Keratinocyte (primary cell): ENCODE results near the gene TMEM208. TPM values are rescaled to one million over a fixed set of nuclear protein-coding genes. Genes with fewer than 3 reads are reported as not detected.
A peak's percentile ranks its signal among the peaks of the same experiment; 100 is the strongest.

ENCODE experiments used
- DNase-seq: peaks from one replicate; pipeline ENCODE4 v3.0.0-alpha.2; 2011; ENCODE audit warnings: low read depth, missing footprints, low spot score
- FAIRE-seq: peaks from 2 replicates; lab custom pipeline; 2011; peaks lifted over from hg19 to GRCh38; lab: Jason Lieb, UNC
- H2AFZ ChIP-seq: 2 replicates; pipeline ENCODE4 v1.6.0; 2012; ENCODE audit warnings: low read length, control low read depth, inconsistent platforms; ENCODE audit not compliant: control insufficient read depth
- H3K27ac ChIP-seq: 2 replicates; pipeline ENCODE4 v1.5.1; 2011; ENCODE audit warnings: low read length; ENCODE audit not compliant: control insufficient read depth, insufficient read depth
- H3K27me3 ChIP-seq: 3 replicates; pipeline ENCODE4 v1.6.0; 2011; ENCODE audit warnings: low read length; ENCODE audit not compliant: control insufficient read depth, insufficient read depth; ENCODE audit errors: extremely low read depth
- H3K36me3 ChIP-seq, 2 experiments: 2 replicates in 1 of 2; 3 replicates in 1 of 2; pipeline ENCODE4 v1.5.1; 2011; ENCODE audit warnings: low read length in 2 of 2, mild to moderate bottlenecking in 1 of 2; ENCODE audit not compliant: control insufficient read depth in 2 of 2, insufficient read depth in 2 of 2; ENCODE audit errors: extremely low read depth in 1 of 2
- H3K4me1 ChIP-seq: 3 replicates; pipeline ENCODE4 v1.5.1; 2011; ENCODE audit warnings: low read length; ENCODE audit not compliant: control insufficient read depth, insufficient read depth; ENCODE audit errors: extremely low read depth
- H3K4me2 ChIP-seq: 3 replicates; pipeline ENCODE4 v1.6.0; 2011; ENCODE audit warnings: low read depth, low read length; ENCODE audit not compliant: control insufficient read depth, insufficient read depth; ENCODE audit errors: extremely low read depth
- H3K4me3 ChIP-seq, 3 experiments: fragments of 200-600 bp in 1 of 3; sonication (generic) in 1 of 3; 2 replicates in 2 of 3; 3 replicates in 1 of 3; pipeline ENCODE4 v1.5.1; 2011 to 2016; ENCODE audit warnings: low read length in 3 of 3, mild to moderate bottlenecking in 3 of 3, control low read depth in 2 of 3, inconsistent platforms in 1 of 3, low read depth in 1 of 3, mixed read lengths in 1 of 3, mixed run types in 1 of 3, moderate library complexity in 1 of 3; ENCODE audit not compliant: control insufficient read depth in 2 of 3, insufficient read depth in 2 of 3; ENCODE audit errors: extremely low read depth in 1 of 3
- H3K79me2 ChIP-seq: 2 replicates; pipeline ENCODE4 v1.6.0; 2012; ENCODE audit warnings: low read length; ENCODE audit not compliant: control insufficient read depth, insufficient read depth
- H3K9ac ChIP-seq: 3 replicates; pipeline ENCODE4 v1.6.0; 2011; ENCODE audit warnings: low read length; ENCODE audit not compliant: control insufficient read depth, insufficient read depth; ENCODE audit errors: extremely low read depth
- H3K9me1 ChIP-seq: 3 replicates; pipeline ENCODE4 v1.6.0; 2011; ENCODE audit warnings: low read length; ENCODE audit not compliant: control insufficient read depth, insufficient read depth; ENCODE audit errors: extremely low read depth
- H3K9me3 ChIP-seq: 2 replicates; pipeline ENCODE4 v1.5.1; 2012; ENCODE audit warnings: low read depth, low read length; ENCODE audit not compliant: control insufficient read depth
- H4K20me1 ChIP-seq: 3 replicates; pipeline ENCODE4 v1.6.0; 2011; ENCODE audit warnings: low read length; ENCODE audit not compliant: control insufficient read depth, insufficient read depth; ENCODE audit errors: extremely low read depth
- EZH2 ChIP-seq: IDR thresholded peaks from one replicate; pipeline ENCODE4 v1.6.1; 2012; ENCODE audit warnings: inconsistent platforms, mild to moderate bottlenecking, low read length, moderate library complexity
- dilution Hi-C: fragments of 300-500 bp; cut with MboI; formaldehyde crosslinking; loops from one replicate; pipeline ENCODE4 v1.7.0; 2020; ENCODE audit warnings: low sequenced_read_pairs; ENCODE audit not compliant: extremely low pct_ligation_motif_present
- polyA plus RNA-seq, 5 experiments: library from polyadenylated mRNA; depleted of rRNA in 3 of 5; stranded (reverse) in 3 of 5; stranded (forward) in 1 of 5; unstranded in 1 of 5; fragments of >200 nt; gene quantifications; 1 replicate in 1 of 5; 2 replicates in 3 of 5; 3 replicates in 1 of 5; pipeline versions ENCODE4 v1.2.1 to v1.2.3, GENCODE V29; 2011 to 2012; ENCODE audit warnings: missing spikeins in 2 of 5, low read depth in 1 of 5, low replicate concordance in 1 of 5
- TF ChIP-seq, protein P1 (sequence below), 3 experiments: IDR thresholded peaks in 1 of 3; conservative IDR thresholded peaks in 1 of 3; optimal IDR thresholded peaks in 1 of 3; 2 replicates in 2 of 3; 3 replicates in 1 of 3; pipeline versions ENCODE3 to v1.5.1; 2011; ENCODE audit warnings: low read length in 3 of 3, mild to moderate bottlenecking in 3 of 3, moderate library complexity in 2 of 3, control low read depth in 1 of 3, inconsistent platforms in 1 of 3; ENCODE audit not compliant: insufficient read depth in 2 of 3; ENCODE audit errors: extremely low read depth in 1 of 3

Gene TMEM208
- polyA plus RNA-seq, 1 donor (not counting 4 experiments of a cell fraction or from before 2014, with no cell fraction given), result 44.9 TPM

GRCh38 chr16:67200491-67200890 lies 26.4 kb upstream of the TMEM208 start:
- Histone ChIP-seq H4K20me1 (no peaks in the 10 kb centered on the region), H3K9ac (peak overlapping the region; percentile 72), H3K9me3 (no peaks in the 10 kb centered on the region), H3K4me2 (peak overlapping the region; percentile 84), H3K27ac (no peak overlapping the region), H3K36me3 (peaks cover 30 to 35% of the 10 kb centered on the region in 2 experiments), H3K79me2 (peaks cover 20% of the 10 kb centered on the region), H3K4me1 (peaks cover 18% of the 10 kb centered on the region), H3K27me3 (no peaks in the 10 kb centered on the region), H2AFZ (no peak overlapping the region), H3K9me1 (peaks cover 2% of the 10 kb centered on the region), H3K4me3 (peak overlapping the region; percentile 54 to 70 (median 62))
- dilution Hi-C loops, result no loop called here
- TF ChIP-seq, protein P1, sequence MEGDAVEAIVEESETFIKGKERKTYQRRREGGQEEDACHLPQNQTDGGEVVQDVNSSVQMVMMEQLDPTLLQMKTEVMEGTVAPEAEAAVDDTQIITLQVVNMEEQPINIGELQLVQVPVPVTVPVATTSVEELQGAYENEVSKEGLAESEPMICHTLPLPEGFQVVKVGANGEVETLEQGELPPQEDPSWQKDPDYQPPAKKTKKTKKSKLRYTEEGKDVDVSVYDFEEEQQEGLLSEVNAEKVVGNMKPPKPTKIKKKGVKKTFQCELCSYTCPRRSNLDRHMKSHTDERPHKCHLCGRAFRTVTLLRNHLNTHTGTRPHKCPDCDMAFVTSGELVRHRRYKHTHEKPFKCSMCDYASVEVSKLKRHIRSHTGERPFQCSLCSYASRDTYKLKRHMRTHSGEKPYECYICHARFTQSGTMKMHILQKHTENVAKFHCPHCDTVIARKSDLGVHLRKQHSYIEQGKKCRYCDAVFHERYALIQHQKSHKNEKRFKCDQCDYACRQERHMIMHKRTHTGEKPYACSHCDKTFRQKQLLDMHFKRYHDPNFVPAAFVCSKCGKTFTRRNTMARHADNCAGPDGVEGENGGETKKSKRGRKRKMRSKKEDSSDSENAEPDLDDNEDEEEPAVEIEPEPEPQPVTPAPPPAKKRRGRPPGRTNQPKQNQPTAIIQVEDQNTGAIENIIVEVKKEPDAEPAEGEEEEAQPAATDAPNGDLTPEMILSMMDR (optimal IDR thresholded peaks at IDR 0.05 in 1 of 3, IDR thresholded peaks at IDR 0.05 in 1 of 3, conservative IDR thresholded peaks at IDR 0.05 in 1 of 3; ENCODE audit: extremely low read depth in 1 of 3, insufficient read depth in 2 of 3, low read length in 3 of 3), result no peak
- no peak for TF ChIP-seq EZH2
- FAIRE-seq (no peak), DNase-seq (no peak)

DNA sequence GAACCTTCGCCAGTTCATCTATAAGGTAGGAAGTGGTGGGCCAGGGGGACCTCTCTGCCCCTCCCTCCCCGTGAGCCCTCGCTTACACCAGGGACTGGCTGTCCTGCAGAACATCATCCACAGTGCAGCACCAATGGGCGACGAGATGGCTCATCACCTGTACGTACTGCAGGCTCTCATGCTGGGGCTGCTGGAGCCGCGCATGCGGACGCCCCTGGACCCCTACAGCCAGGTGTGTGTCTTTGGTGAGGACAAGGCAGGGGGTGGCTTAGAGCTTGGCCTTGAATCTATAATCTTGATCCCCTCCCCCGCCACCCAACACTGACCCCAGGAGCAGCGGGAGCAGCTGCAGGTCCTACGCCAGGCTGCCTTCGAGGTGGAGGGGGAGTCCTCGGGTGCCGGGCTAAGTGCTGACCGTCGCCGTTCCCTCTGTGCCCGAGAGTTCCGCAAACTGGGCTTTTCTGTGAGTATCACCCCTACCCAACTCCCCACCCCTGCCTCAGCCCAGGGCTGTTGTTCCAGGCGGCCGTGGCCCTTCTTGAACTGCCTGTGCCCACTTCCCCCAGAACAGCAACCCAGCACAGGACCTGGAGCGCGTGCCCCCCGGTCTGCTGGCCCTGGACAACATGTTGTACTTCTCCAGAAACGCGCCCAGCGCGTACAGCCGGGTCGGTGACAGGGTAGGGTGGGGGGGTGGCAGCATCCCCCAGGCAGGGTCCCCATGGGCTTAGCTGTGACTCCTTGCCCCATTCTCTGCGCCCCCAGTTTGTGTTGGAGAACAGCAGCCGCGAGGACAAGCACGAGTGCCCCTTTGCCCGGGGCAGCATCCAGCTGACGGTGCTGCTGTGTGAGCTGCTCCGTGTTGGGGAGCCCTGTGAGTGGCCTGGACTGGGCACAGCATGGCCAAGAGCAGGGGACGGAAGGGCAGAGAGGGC lies 25.3 kb upstream of the TMEM208 start:
- no peak for DNase-seq

More for the DNA sequence above, 25.3 kb upstream of the TMEM208 start:
- TF ChIP-seq, protein P1 (optimal IDR thresholded peaks at IDR 0.05 in 1 of 3, IDR thresholded peaks at IDR 0.05 in 1 of 3, conservative IDR thresholded peaks at IDR 0.05 in 1 of 3; ENCODE audit: extremely low read depth in 1 of 3, insufficient read depth in 2 of 3, low read length in 3 of 3), result no peak
- no peak for TF ChIP-seq EZH2
- H4K20me1 ChIP-seq, result no peaks in the 10 kb centered on the region
- H3K79me2 ChIP-seq, result peaks cover 11% of the 10 kb centered on the region
- no peak overlapping the region for H2AFZ ChIP-seq
- no peak for FAIRE-seq
- dilution Hi-C loops, result no loop called here
- H3K36me3 ChIP-seq, result peaks cover 18 to 29% of the 10 kb centered on the region in 2 experiments
- peaks cover 26% of the 10 kb centered on the region for H3K4me1 ChIP-seq
- H3K27me3 ChIP-seq, result no peaks in the 10 kb centered on the region
- H3K9me1 ChIP-seq, result peaks cover 2% of the 10 kb centered on the region
- no peak overlapping the region for H3K27ac ChIP-seq
- no peak overlapping the region for H3K9ac ChIP-seq
- H3K4me3 ChIP-seq, result no peak overlapping the region
- no peak overlapping the region for H3K4me2 ChIP-seq
- no peaks in the 10 kb centered on the region for H3K9me3 ChIP-seq
